OCI-LY1 (cell line): ENCODE data around the gene CHST15.

Experiments
- EZH2 ChIP-seq: fragments of 200-600 bp; sonication (generic), shearing (Covaris generic); IDR thresholded peaks from 2 replicates; pipeline ENCODE4 v1.8.0; 2017; ENCODE audit warnings: borderline replicate concordance, mixed run types, mild to moderate bottlenecking, antibody characterized with exemption, low read length, moderate library complexity, mixed read lengths
- TF ChIP-seq, protein P1 (sequence below): fragments of 200-600 bp; sonication (generic), shearing (Covaris generic); IDR thresholded peaks from 2 replicates; pipeline ENCODE4 v1.5.1; 2017; ENCODE audit warnings: mild to moderate bottlenecking, antibody characterized with exemption, low read length, moderate library complexity, mixed read lengths

GRCh38 chr10:124020981-124021815 is 72.2 kb downstream of the CHST15 start:
- TF ChIP-seq EZH2 = no peak
- TF ChIP-seq, protein P1, sequence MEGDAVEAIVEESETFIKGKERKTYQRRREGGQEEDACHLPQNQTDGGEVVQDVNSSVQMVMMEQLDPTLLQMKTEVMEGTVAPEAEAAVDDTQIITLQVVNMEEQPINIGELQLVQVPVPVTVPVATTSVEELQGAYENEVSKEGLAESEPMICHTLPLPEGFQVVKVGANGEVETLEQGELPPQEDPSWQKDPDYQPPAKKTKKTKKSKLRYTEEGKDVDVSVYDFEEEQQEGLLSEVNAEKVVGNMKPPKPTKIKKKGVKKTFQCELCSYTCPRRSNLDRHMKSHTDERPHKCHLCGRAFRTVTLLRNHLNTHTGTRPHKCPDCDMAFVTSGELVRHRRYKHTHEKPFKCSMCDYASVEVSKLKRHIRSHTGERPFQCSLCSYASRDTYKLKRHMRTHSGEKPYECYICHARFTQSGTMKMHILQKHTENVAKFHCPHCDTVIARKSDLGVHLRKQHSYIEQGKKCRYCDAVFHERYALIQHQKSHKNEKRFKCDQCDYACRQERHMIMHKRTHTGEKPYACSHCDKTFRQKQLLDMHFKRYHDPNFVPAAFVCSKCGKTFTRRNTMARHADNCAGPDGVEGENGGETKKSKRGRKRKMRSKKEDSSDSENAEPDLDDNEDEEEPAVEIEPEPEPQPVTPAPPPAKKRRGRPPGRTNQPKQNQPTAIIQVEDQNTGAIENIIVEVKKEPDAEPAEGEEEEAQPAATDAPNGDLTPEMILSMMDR = no peak
